ENCODE results near the gene PRR13.
"Not testable (repeated sequence)": the region's sequence is repeated elsewhere in the genome, so short reads cannot be mapped to it uniquely, and the experiment has no call there.

PRR13 gene

GRCh38 chr12:53441040-53441833, at the start of gene PRR13:
Gene PRR13 (plus strand): TSS chr12:53441734. CDS start chr12:53442715, 981 bp downstream.
- peak; percentile 99 for DNase-seq

- DNase-seq = no peak
Observed at GRCh38 chr12:53399896-53400295, 41.6 kb upstream of the PRR13 start.

GRCh38 chr12:53402351-53402750, 39.2 kb upstream of the PRR13 start:
- DNase-seq = not testable (repeated sequence)

GRCh38 chr12:53402871-53403270, 38.7 kb upstream of the PRR13 start:
- DNase-seq = no peak

- DNase-seq = no peak
Observed at GRCh38 chr12:53410951-53411350, 30.6 kb upstream of the PRR13 start.

- DNase-seq = no peak
Observed at GRCh38 chr12:53413485-53414204, 27.9 kb upstream of the PRR13 start.

- DNase-seq = no peak
Observed at GRCh38 chr12:53414756-53415417, 26.6 kb upstream of the PRR13 start.

GRCh38 chr12:53415752-53416389, 25.7 kb upstream of the PRR13 start:
- not testable (repeated sequence) for DNase-seq

GRCh38 chr12:53417291-53417816, 24.2 kb upstream of the PRR13 start:
- DNase-seq = not testable (repeated sequence)

- no peak for DNase-seq
Observed at GRCh38 chr12:53418221-53418620, 23.3 kb upstream of the PRR13 start.

- DNase-seq = no peak
Observed at GRCh38 chr12:53419756-53420155, 21.8 kb upstream of the PRR13 start.

GRCh38 chr12:53422247-53422646, 19.3 kb upstream of the PRR13 start:
- not testable (repeated sequence) for DNase-seq

- no peak for DNase-seq
Observed at GRCh38 chr12:53423597-53423996, 17.9 kb upstream of the PRR13 start, which contains the start of gene AMHR2. Gene AMHR2 (plus strand): TSS chr12:53423855. CDS start chr12:53423935, 80 bp downstream.

- DNase-seq = no peak
Observed at GRCh38 chr12:53424626-53425514, 16.7 kb upstream of the PRR13 start.

GRCh38 chr12:53425515-53426150, 15.9 kb upstream of the PRR13 start:
- DNase-seq = no peak

GRCh38 chr12:53427905-53428594, 13.5 kb upstream of the PRR13 start:
- peak; percentile 22 for DNase-seq

GRCh38 chr12:53428741-53429140, 12.8 kb upstream of the PRR13 start:
- no peak for DNase-seq

- DNase-seq = no peak
Observed at GRCh38 chr12:53430116-53430515, 11.4 kb upstream of the PRR13 start.

- DNase-seq = no peak
Observed at GRCh38 chr12:53431187-53431586, 10.3 kb upstream of the PRR13 start.

- not testable (repeated sequence) for DNase-seq
Observed at GRCh38 chr12:53435326-53435725, 6.2 kb upstream of the PRR13 start.

Data from stimulated activated CD4-positive, alpha-beta T cell treated with anti-CD3 and anti-CD28 coated beads, Interleukin-4, amount 100 ng/mL, for 1 hour (primary cell).